HG03457 (cell line): ENCODE data around the gene RUNX2.

Source experiments
- ATAC-seq: cut with Tn5 transposase; IDR thresholded peaks from one replicate; pipeline ENCODE4 v1.9.1; 2021; ENCODE audit warnings: moderate number of reproducible peaks; ENCODE audit not compliant: unreplicated experiment

Gene RUNX2

GRCh38 chr6:45507186-45507585 is 179.1 kb downstream of the RUNX2 start:
- no peak for ATAC-seq

- no peak for ATAC-seq
Measured at GRCh38 chr6:45509426-45509825, 181.3 kb downstream of the RUNX2 start.

GRCh38 chr6:45512717-45513116 is 184.6 kb downstream of the RUNX2 start:
- no peak for ATAC-seq

- no peak for ATAC-seq
Measured at GRCh38 chr6:45513213-45513618, 185.1 kb downstream of the RUNX2 start.

GRCh38 chr6:45513843-45514242 is 185.7 kb downstream of the RUNX2 start:
- ATAC-seq, result no peak

- ATAC-seq, result no peak
Measured at GRCh38 chr6:45514454-45515230, 186.5 kb downstream of the RUNX2 start.

GRCh38 chr6:45518013-45518720 is 190.0 kb downstream of the RUNX2 start:
- no peak for ATAC-seq

GRCh38 chr6:45521226-45521625 is 193.1 kb downstream of the RUNX2 start:
- no peak for ATAC-seq

- ATAC-seq, result no peak
Measured at GRCh38 chr6:45522486-45522885, 194.4 kb downstream of the RUNX2 start.

- no peak for ATAC-seq
Measured at GRCh38 chr6:45527210-45527609, 199.1 kb downstream of the RUNX2 start.

GRCh38 chr6:45531999-45532595 is 204.0 kb downstream of the RUNX2 start:
- no peak for ATAC-seq

GRCh38 chr6:45532721-45533210 is 204.6 kb downstream of the RUNX2 start:
- ATAC-seq, result no peak

- ATAC-seq, result no peak
Measured at GRCh38 chr6:45533386-45533785, 205.3 kb downstream of the RUNX2 start.

- no peak for ATAC-seq
Measured at GRCh38 chr6:45535933-45536332, 207.8 kb downstream of the RUNX2 start.

GRCh38 chr6:45537539-45537938 is 209.4 kb downstream of the RUNX2 start:
- no peak for ATAC-seq

GRCh38 chr6:45538641-45539547 is 210.8 kb downstream of the RUNX2 start:
- ATAC-seq, result no peak

GRCh38 chr6:45540375-45540920 is 212.3 kb downstream of the RUNX2 start:
- no peak for ATAC-seq

- no peak for ATAC-seq
Measured at GRCh38 chr6:45541934-45542333, 213.8 kb downstream of the RUNX2 start.

GRCh38 chr6:45543298-45544235 is 215.4 kb downstream of the RUNX2 start:
- no peak for ATAC-seq
